ENCODE measurements around the gene TTBK1. TPM values are rescaled to one million over a fixed set of nuclear protein-coding genes. Genes with fewer than 3 reads are reported as not detected.
A peak's percentile ranks its signal among the peaks of the same experiment; 100 is the strongest.

Gene TTBK1
- polyA plus RNA-seq (2012; ENCODE audit: insufficient read depth, insufficient read length, low read depth) = 7.8 TPM

DNA sequence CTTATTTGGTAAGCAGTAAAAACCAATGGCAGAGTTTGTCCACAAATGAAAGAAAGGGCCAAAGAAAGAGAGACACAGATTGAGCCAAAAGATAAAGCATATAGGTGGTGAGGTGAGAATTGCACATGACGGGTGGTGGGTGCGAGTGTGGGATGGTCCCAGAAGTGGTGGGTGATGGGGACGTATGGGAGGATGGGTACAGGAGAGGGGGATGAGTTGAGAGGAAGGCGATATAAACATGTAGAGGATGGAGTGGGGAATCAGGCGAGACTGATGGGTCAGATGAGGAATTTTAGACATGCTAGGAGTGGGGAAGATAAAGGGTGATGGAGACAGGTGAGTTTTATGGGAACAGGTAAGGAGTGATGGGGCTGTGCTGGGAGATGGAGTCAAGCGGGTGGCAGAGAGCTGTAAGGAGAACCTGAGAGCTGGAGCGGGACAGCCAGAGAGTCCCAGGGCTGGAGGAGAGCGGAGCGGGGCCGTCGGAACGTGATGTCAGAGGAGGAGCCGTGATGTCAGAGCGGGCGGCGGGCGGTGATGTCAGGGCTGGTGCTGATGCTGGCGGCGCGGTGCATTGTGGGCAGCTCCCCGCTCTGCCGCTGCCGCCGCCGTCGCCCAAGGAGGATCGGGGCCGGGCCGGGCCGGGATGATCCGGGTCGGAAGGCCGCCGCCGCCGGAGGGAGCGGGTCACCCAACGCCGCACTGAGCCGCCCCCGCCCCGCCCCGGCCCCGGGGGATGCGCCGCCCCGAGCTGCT is at the start of gene TTBK1:
Gene TTBK1, plus strand, starts transcription at position 574 of the 756 bp plus-strand sequence. CDS start 3,180 bp downstream, outside the sequence.
- Histone ChIP-seq H3K36me3 (no peaks in the 10 kb centered on the region), H3K4me3 (ENCODE audit: low read depth, low read length) (no peak within 1 kb of the TSS; the same call in 1 of the 2 replicates), H3K4me1 (no peaks in the 10 kb centered on the region), H3K27me3 (peaks cover 35% of the 10 kb centered on the region), H3K9me3 (no peaks in the 10 kb centered on the region)
- peak; percentile 42 for DNase-seq
- TF ChIP-seq, protein P1, sequence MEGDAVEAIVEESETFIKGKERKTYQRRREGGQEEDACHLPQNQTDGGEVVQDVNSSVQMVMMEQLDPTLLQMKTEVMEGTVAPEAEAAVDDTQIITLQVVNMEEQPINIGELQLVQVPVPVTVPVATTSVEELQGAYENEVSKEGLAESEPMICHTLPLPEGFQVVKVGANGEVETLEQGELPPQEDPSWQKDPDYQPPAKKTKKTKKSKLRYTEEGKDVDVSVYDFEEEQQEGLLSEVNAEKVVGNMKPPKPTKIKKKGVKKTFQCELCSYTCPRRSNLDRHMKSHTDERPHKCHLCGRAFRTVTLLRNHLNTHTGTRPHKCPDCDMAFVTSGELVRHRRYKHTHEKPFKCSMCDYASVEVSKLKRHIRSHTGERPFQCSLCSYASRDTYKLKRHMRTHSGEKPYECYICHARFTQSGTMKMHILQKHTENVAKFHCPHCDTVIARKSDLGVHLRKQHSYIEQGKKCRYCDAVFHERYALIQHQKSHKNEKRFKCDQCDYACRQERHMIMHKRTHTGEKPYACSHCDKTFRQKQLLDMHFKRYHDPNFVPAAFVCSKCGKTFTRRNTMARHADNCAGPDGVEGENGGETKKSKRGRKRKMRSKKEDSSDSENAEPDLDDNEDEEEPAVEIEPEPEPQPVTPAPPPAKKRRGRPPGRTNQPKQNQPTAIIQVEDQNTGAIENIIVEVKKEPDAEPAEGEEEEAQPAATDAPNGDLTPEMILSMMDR (IDR thresholded peaks at IDR 0.05; ENCODE audit: low read depth, low read length) = no peak

DNA sequence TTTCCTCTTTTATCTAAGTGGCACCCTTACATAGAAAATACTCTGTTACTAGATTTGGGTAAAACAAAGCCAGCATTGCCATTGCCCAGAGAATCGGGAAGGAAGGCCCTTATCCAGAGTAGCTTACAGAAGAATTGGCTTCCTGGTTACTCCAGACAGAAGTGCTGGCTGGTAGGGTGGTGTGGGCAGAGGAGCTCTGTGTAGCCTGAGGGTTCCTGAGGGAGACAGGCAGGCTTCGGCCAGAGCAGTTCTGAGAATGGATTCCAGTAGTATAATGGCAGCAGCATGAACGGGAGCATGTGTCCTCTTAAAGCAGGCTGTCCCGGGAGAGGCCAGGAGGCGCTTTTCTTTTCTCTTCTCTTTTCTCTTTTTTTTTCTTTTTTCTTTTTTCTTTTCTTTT is 49.4 kb upstream of the TTBK1 start:
- Histone ChIP-seq H3K36me3 (peaks cover 4% of the 10 kb centered on the region; the same call in 1 of the 2 replicates), H3K9me3 (no peaks in the 10 kb centered on the region), H3K4me1 (no peaks in the 10 kb centered on the region), H3K4me3 (ENCODE audit: low read depth, low read length) (no peak overlapping the region), H3K27me3 (no peaks in the 10 kb centered on the region)
- TF ChIP-seq, protein P1 (IDR thresholded peaks at IDR 0.05; ENCODE audit: low read depth, low read length) = no peak
- no peak for DNase-seq

GRCh38 chr6:43196337-43196736 is 46.9 kb upstream of the TTBK1 start:
- TF ChIP-seq, protein P1 (IDR thresholded peaks at IDR 0.05; ENCODE audit: low read depth, low read length) = no peak
- H3K9me3 ChIP-seq = no peaks in the 10 kb centered on the region
- H3K4me1 ChIP-seq = no peaks in the 10 kb centered on the region
- H3K36me3 ChIP-seq = peaks cover 4% of the 10 kb centered on the region; the same call in 1 of the 2 replicates
- no peak for DNase-seq
- no peaks in the 10 kb centered on the region for H3K27me3 ChIP-seq
- no peak overlapping the region for H3K4me3 ChIP-seq (ENCODE audit: low read depth, low read length)

- H3K36me3 ChIP-seq = peaks cover 4% of the 10 kb centered on the region; the same call in 1 of the 2 replicates
- H3K27me3 ChIP-seq = no peaks in the 10 kb centered on the region
- DNase-seq = no peak
These were observed 43.4 kb upstream of the TTBK1 start for GRCh38 chr6:43199912-43200311.

GRCh38 chr6:43200541-43200940 is 42.7 kb upstream of the TTBK1 start:
- no peak for DNase-seq
- Histone ChIP-seq H3K27me3 (no peaks in the 10 kb centered on the region), H3K36me3 (peaks cover 4% of the 10 kb centered on the region; the same call in 1 of the 2 replicates), H3K9me3 (no peaks in the 10 kb centered on the region), H3K4me3 (ENCODE audit: low read depth, low read length) (no peak overlapping the region), H3K4me1 (no peaks in the 10 kb centered on the region)
- TF ChIP-seq, protein P1 (IDR thresholded peaks at IDR 0.05; ENCODE audit: low read depth, low read length) = no peak

More at GRCh38 chr6:43199912-43200311, 43.4 kb upstream of the TTBK1 start:
- Histone ChIP-seq H3K9me3 (no peaks in the 10 kb centered on the region), H3K4me1 (no peaks in the 10 kb centered on the region), H3K4me3 (ENCODE audit: low read depth, low read length) (no peak overlapping the region)
- TF ChIP-seq, protein P1 (IDR thresholded peaks at IDR 0.05; ENCODE audit: low read depth, low read length) = no peak

GRCh38 chr6:43202451-43202850 is 40.8 kb upstream of the TTBK1 start:
- Histone ChIP-seq H3K4me1 (no peaks in the 10 kb centered on the region), H3K36me3 (no peaks in the 10 kb centered on the region)
- DNase-seq = no peak

More at GRCh38 chr6:43202451-43202850, 40.8 kb upstream of the TTBK1 start:
- TF ChIP-seq, protein P1 (IDR thresholded peaks at IDR 0.05; ENCODE audit: low read depth, low read length) = no peak
- H3K4me3 ChIP-seq (ENCODE audit: low read depth, low read length) = no peak overlapping the region
- no peaks in the 10 kb centered on the region for H3K9me3 ChIP-seq
- no peaks in the 10 kb centered on the region for H3K27me3 ChIP-seq

Data from BE2C (cell line).